Measurements from ENCODE around the gene STING1.

GRCh38 chr5:139495638-139496435, 13.3 kb upstream of the STING1 start:
- TF ChIP-seq EZH2 (IDR thresholded peaks at IDR 0.05; ENCODE audit: low read length, missing control alignments) (no peak), CTCF (conservative IDR thresholded peaks at IDR 0.05 in 1 of 2, IDR thresholded peaks at IDR 0.05 in 1 of 2; ENCODE audit: low read depth in 1 of 2, low read length in 2 of 2) (no peak)

Measured in fibroblast of lung (primary cell).